HepG2 (cell line): ENCODE data around the gene RALB. TPM values are rescaled to one million over a fixed set of nuclear protein-coding genes. Genes with fewer than 3 reads are reported as not detected.

Source experiments
- ATAC-seq: fragments of 200-7000 bp; cut with Tn5 transposase; 3 replicates; pipeline ENCODE4 v1.9.1; 2020; ENCODE audit warnings: mild to moderate bottlenecking, moderate library complexity
- BruUV-seq: library from RNA; stranded (reverse); fragments of 400-500 nt; replicated peaks from 2 replicates; lab custom pipeline; 2021; lab: Mats Ljungman, UMichigan
- CTCF ChIA-PET: fragments of 300-600 bp; formaldehyde crosslinking; extraction: SDS; loops from one replicate; lab custom pipeline; 2021; ENCODE audit warnings: low total read pairs, inconsistent platforms, low intra/inter-chr PET ratio; lab: Yijun Ruan, JAX
- POLR2A ChIA-PET: fragments of 350-600 bp; sonication (Branson Sonifier 250); formaldehyde crosslinking; loops from one replicate; lab custom pipeline; 2020; ENCODE audit warnings: antibody characterized with exemption, inconsistent platforms; lab: Yijun Ruan, JAX
- DNase-seq: peaks from one replicate; pipeline ENCODE4 v3.0.0-alpha.2; 2015; ENCODE audit warnings: low spot score
- FAIRE-seq: peaks from 3 replicates; lab custom pipeline; 2011; peaks lifted over from hg19 to GRCh38; lab: Jason Lieb, UNC
- H2AFZ ChIP-seq: one replicate; pipeline ENCODE4 v1.6.1; 2011; ENCODE audit warnings: low read length, inconsistent platforms
- H3K27ac ChIP-seq: fragments of 300-600 bp; 3 replicates; pipeline ENCODE4 v1.8.0; 2011; ENCODE audit warnings: mixed run types, mild to moderate bottlenecking, mixed read lengths, low read length, inconsistent platforms; ENCODE audit not compliant: insufficient read depth; ENCODE audit errors: extremely low read length
- H3K27me3 ChIP-seq, 2 experiments: fragments of 200-600 bp in 1 of 2; 2 replicates in 1 of 2; 3 replicates in 1 of 2; pipeline versions ENCODE4 v1.6.0 to v1.8.0; 2011; ENCODE audit warnings: low read length in 2 of 2, mild to moderate bottlenecking in 2 of 2, moderate library complexity in 2 of 2, inconsistent platforms in 1 of 2; ENCODE audit not compliant: insufficient read depth in 2 of 2, control insufficient read depth in 1 of 2
- H3K36me3 ChIP-seq, 2 experiments: fragments of 200-600 bp in 1 of 2; replicated peaks in 1 of 2; 2 replicates in 1 of 2; 3 replicates in 1 of 2; pipeline versions ENCODE4 v1.5.1 to v1.8.0; 2011; ENCODE audit warnings: low read length in 2 of 2, inconsistent platforms in 1 of 2; ENCODE audit not compliant: insufficient read depth in 2 of 2, control insufficient read depth in 1 of 2
- H3K4me1 ChIP-seq: 2 replicates; pipeline ENCODE4 v1.5.1; 2012; ENCODE audit warnings: low read length, inconsistent platforms; ENCODE audit not compliant: insufficient read depth
- H3K4me2 ChIP-seq: 2 replicates; pipeline ENCODE4 v1.6.0; 2011; ENCODE audit warnings: low read depth, low read length, inconsistent platforms
- H3K4me3 ChIP-seq, 3 experiments: fragments of 200-600 bp in 1 of 3; sonication (generic), shearing (Covaris generic) in 1 of 3; replicated peaks in 1 of 3; 2 replicates each; pipeline ENCODE4 v1.5.1; 2011 to 2016; ENCODE audit warnings: low read length in 3 of 3, inconsistent platforms in 2 of 3, low read depth in 2 of 3, mild to moderate bottlenecking in 2 of 3, control low read depth in 1 of 3, mixed read lengths in 1 of 3; ENCODE audit not compliant: insufficient read depth in 1 of 3
- H3K79me2 ChIP-seq: one replicate; pipeline ENCODE4 v1.6.1; 2011; ENCODE audit warnings: low read length, inconsistent platforms; ENCODE audit not compliant: insufficient read depth
- H3K9ac ChIP-seq: 2 replicates; pipeline ENCODE4 v1.6.0; 2011; ENCODE audit warnings: mild to moderate bottlenecking, low read depth, low read length, inconsistent platforms; ENCODE audit not compliant: insufficient read depth
- H3K9me3 ChIP-seq: 2 replicates; pipeline ENCODE4 v1.5.1; 2012; ENCODE audit warnings: mild to moderate bottlenecking, low read length
- H4K20me1 ChIP-seq: 2 replicates; pipeline ENCODE4 v1.6.0; 2011; ENCODE audit warnings: inconsistent platforms, mild to moderate bottlenecking, low read length, moderate library complexity; ENCODE audit not compliant: insufficient read depth
- EP300 ChIP-seq, 3 experiments: sonication (generic) in 1 of 3; formaldehyde crosslinking in 1 of 3; IDR thresholded peaks; 2 replicates each; pipeline versions ENCODE4 v1.5.1 to v1.6.1; 2011 to 2020; ENCODE audit warnings: low read depth in 2 of 3, low read length in 2 of 3, borderline replicate concordance in 1 of 3, improper control_type of control experiment in 1 of 3, mild to moderate bottlenecking in 1 of 3, missing genetic modification reagents in 1 of 3, moderate library complexity in 1 of 3
- ESRRA ChIP-seq: sonication (generic); formaldehyde crosslinking; IDR thresholded peaks from 2 replicates; pipeline ENCODE4 v1.5.1; 2020; ENCODE audit warnings: mild to moderate bottlenecking, low read depth, missing genetic modification reagents
- HNF4A ChIP-seq: sonication (generic); formaldehyde crosslinking; IDR thresholded peaks from 2 replicates; pipeline ENCODE4 v1.4.0; 2020; ENCODE audit warnings: missing genetic modification reagents
- POLR2A ChIP-seq, 2 experiments: IDR thresholded peaks; 2 replicates each; pipeline ENCODE4 v1.6.1; 2011; ENCODE audit warnings: low read depth in 2 of 2, low read length in 2 of 2, mild to moderate bottlenecking in 1 of 2, moderate library complexity in 1 of 2; ENCODE audit not compliant: insufficient read depth in 1 of 2
- RBAK ChIP-seq: sonication (generic); formaldehyde crosslinking; IDR thresholded peaks from 2 replicates; pipeline ENCODE4 v1.5.1; 2020; ENCODE audit warnings: mild to moderate bottlenecking, missing genetic modification reagents
- RXRA ChIP-seq: sonication (generic); formaldehyde crosslinking; IDR thresholded peaks from 2 replicates; pipeline ENCODE4 v1.5.1; 2020; ENCODE audit warnings: missing genetic modification reagents
- SYNCRIP ChIP-seq: fragments of 200-400 bp; formaldehyde crosslinking; IDR thresholded peaks from 2 replicates; pipeline ENCODE4 v1.6.1; 2018; ENCODE audit warnings: mild to moderate bottlenecking, low read depth, low read length; ENCODE audit not compliant: insufficient read depth
- TIGD3 ChIP-seq: sonication (generic); formaldehyde crosslinking; IDR thresholded peaks from 2 replicates; pipeline ENCODE4 v1.5.1; 2020; ENCODE audit warnings: mild to moderate bottlenecking, missing genetic modification reagents, borderline replicate concordance
- ZC3H4 ChIP-seq: sonication (generic); formaldehyde crosslinking; IDR thresholded peaks from 2 replicates; pipeline ENCODE4 v1.4.0; 2020; ENCODE audit warnings: missing genetic modification reagents, borderline replicate concordance
- ZNF12 ChIP-seq: sonication (generic); formaldehyde crosslinking; IDR thresholded peaks from 2 replicates; pipeline ENCODE4 v1.5.0; 2020; ENCODE audit warnings: missing genetic modification reagents
- WGBS: methylation state at CpG from one replicate; pipeline ENCODE4 v1.1.6; 2017; ENCODE audit warnings: low lambda C conversion rate; 5-methylcytosine and 5-hydroxymethylcytosine counted together
- in situ Hi-C: cut with HindIII; loops from 2 replicates; pipeline ENCODE4 v1.10.0; 2017; ENCODE audit warnings: low pct_unique_long_range_greater_than_20kb; ENCODE audit not compliant: extremely low pct_ligation_motif_present
- intact Hi-C: fragments of 100-400 bp; cut with micrococcal nuclease; formaldehyde crosslinking; loops from one replicate; pipeline ENCODE4 v1.10.0; 2022; ENCODE audit not compliant: unreplicated experiment
- polyA plus RNA-seq, 8 experiments: library from polyadenylated mRNA; depleted of rRNA in 3 of 8; stranded (reverse) in 7 of 8; unstranded in 1 of 8; fragments of >200 nt; fragmentation: Illumina TruSeq in 4 of 8; extraction: Trizol in 4 of 8; gene quantifications; 2 replicates each; pipeline versions ENCODE4 v1.2.1 to v1.2.3, GENCODE V29; 2011 to 2016; ENCODE audit warnings: low read depth in 4 of 8, missing spikeins in 1 of 8, mixed read lengths in 1 of 8; ENCODE audit not compliant: insufficient read depth in 1 of 8
- total RNA-seq, 5 experiments: library from RNA; depleted of rRNA; stranded (reverse); fragments of >200 nt; fragmentation: Illumina TruSeq; extraction: Trizol; gene quantifications; 2 replicates each; pipeline ENCODE4 v1.2.3, GENCODE V29; 2016; ENCODE audit warnings: low read depth in 1 of 5

RALB gene
- total and polyA plus RNA-seq, 2 of the 13 experiments (the other 11 are each of a cell fraction or from before 2014, with no cell fraction given) = 37.8 to 43.2 TPM

GRCh38 chr2:120322329-120322728 is 69.7 kb downstream of the RALB start:
- H3K36me3 ChIP-seq = no peaks in the 10 kb centered on the region
- no peak overlapping the region for H3K9ac ChIP-seq
- ATAC-seq = no peak
- H3K4me3 ChIP-seq = no peak overlapping the region
- peaks cover 12% of the 10 kb centered on the region; the same call in 1 of the 2 replicates for H3K4me1 ChIP-seq
- no peak for FAIRE-seq
- intact Hi-C loops (no loop called here), in situ Hi-C loops (no loop called here)
- POLR2A ChIA-PET = no interaction called here
- WGBS = 57% methylated on average over 7 of the region's 7 CpGs
- no peaks in the 10 kb centered on the region for H4K20me1 ChIP-seq
- CTCF ChIA-PET = no interaction called here
- H3K79me2 ChIP-seq = no peaks in the 10 kb centered on the region
- H3K9me3 ChIP-seq = no peaks in the 10 kb centered on the region
- BruUV-seq = no TSS peak
- TF ChIP-seq RXRA (0 out of 2 replicates have a peak, but pooled peaks have one; percentile 30), SYNCRIP (no peak), EP300 (IDR thresholded peaks at IDR 0.05; ENCODE audit: low read depth in 2 of 2, low read length in 2 of 2) (no peak), EP300 (CRISPR knock-in tag; IDR thresholded peaks at IDR 0.05; ENCODE audit: borderline replicate concordance) (no peak), ZC3H4 (CRISPR knock-in tag) (no peak), HNF4A (CRISPR knock-in tag) (peak; percentile 41; the same call in 1 of the 2 replicates), TIGD3 (CRISPR knock-in tag) (no peak), RBAK (CRISPR knock-in tag) (0 out of 2 replicates have a peak, but pooled peaks have one; percentile 34), ESRRA (no peak), POLR2A (IDR thresholded peaks at IDR 0.05; ENCODE audit: insufficient read depth in 1 of 2, low read depth in 2 of 2, low read length in 2 of 2) (no peak), ZNF12 (CRISPR knock-in tag) (peak; percentile 100)
- H3K27me3 ChIP-seq = peaks cover 26 to 87% of the 10 kb centered on the region in 2 experiments
- H3K27ac ChIP-seq = no peak overlapping the region
- DNase-seq = no peak
- no peak overlapping the region for H2AFZ ChIP-seq
- no peak overlapping the region for H3K4me2 ChIP-seq
